AG04450 (cell line): Measurements from ENCODE around the gene SLC6A20. TPM values are rescaled to one million over a fixed set of nuclear protein-coding genes. Genes with fewer than 3 reads are reported as not detected.

Experiments used
- CTCF ChIA-PET: fragments of 300-600, 350-600 bp; formaldehyde crosslinking; extraction: SDS; loops from one replicate; lab custom pipeline; 2022; ENCODE audit warnings: antibody characterized with exemption, inconsistent platforms; lab: Charles Lee
- POLR2A ChIA-PET: fragments of 350-600 bp; formaldehyde crosslinking; extraction: SDS; loops from one replicate; lab custom pipeline; 2021; ENCODE audit warnings: antibody characterized with exemption, inconsistent platforms; lab: Yijun Ruan, JAX
- DNase-seq: peaks from one replicate; pipeline ENCODE4 v3.0.0-alpha.2; 2011; ENCODE audit warnings: low read depth, low spot score
- H3K27ac ChIP-seq: one replicate; pipeline ENCODE4 v1.5.1; 2012; ENCODE audit warnings: low read depth, low read length, control low read depth
- H3K27me3 ChIP-seq: one replicate; pipeline ENCODE4 v1.6.0; 2012; ENCODE audit warnings: low read length; ENCODE audit not compliant: control insufficient read depth, insufficient read depth
- H3K4me3 ChIP-seq: 2 replicates; pipeline ENCODE4 v1.5.1; 2011; ENCODE audit warnings: mild to moderate bottlenecking, low read depth, low read length, control low read depth
- H3K9me3 ChIP-seq: 2 replicates; pipeline ENCODE4 v1.5.1; 2012; ENCODE audit warnings: low read length; ENCODE audit not compliant: control insufficient read depth, insufficient read depth
- polyA plus RNA-seq: library from polyadenylated mRNA; depleted of rRNA; stranded (reverse); fragments of >200 nt; gene quantifications from 2 replicates; pipeline ENCODE4 v1.2.3, GENCODE V29; 2011
- TF ChIP-seq, protein P1 (sequence below): IDR thresholded peaks from 2 replicates; pipeline ENCODE4 v1.5.1; 2011; ENCODE audit warnings: low read depth, low read length, control low read depth, inconsistent platforms

SLC6A20 gene
- polyA plus RNA-seq, 1 experiment, result not detected

DNA sequence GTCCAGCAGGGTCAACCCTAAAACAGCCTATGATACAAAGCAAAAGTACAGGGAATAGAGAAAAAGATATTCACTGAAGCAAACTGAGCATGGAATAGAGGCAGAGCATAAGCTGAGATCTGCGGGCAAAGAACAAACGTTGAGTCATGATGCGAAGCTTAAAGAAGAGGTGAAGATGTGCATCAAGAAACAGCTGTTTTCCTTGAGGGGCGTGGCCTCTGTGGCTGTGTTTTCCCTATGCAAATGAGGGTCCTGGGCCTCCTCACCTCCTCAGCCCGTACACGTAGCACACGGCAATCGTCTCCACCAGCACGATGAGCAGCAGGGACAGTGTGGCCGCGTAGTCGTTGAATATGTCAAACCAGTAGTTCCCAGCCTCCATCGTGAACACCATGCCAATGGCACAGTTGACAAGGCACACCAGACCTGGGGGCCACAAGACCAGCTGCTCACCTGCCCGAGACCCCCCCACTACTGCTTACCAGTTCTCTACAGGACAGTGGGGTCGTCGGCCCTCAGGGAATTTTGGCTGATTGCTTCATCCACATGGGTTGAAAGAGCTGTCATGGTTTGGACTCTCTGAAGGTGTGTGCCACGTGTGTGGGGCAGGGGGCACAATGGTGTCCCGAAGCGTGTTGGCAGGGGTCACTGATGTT is 33.6 kb downstream of the SLC6A20 start:
- TF ChIP-seq, protein P1, sequence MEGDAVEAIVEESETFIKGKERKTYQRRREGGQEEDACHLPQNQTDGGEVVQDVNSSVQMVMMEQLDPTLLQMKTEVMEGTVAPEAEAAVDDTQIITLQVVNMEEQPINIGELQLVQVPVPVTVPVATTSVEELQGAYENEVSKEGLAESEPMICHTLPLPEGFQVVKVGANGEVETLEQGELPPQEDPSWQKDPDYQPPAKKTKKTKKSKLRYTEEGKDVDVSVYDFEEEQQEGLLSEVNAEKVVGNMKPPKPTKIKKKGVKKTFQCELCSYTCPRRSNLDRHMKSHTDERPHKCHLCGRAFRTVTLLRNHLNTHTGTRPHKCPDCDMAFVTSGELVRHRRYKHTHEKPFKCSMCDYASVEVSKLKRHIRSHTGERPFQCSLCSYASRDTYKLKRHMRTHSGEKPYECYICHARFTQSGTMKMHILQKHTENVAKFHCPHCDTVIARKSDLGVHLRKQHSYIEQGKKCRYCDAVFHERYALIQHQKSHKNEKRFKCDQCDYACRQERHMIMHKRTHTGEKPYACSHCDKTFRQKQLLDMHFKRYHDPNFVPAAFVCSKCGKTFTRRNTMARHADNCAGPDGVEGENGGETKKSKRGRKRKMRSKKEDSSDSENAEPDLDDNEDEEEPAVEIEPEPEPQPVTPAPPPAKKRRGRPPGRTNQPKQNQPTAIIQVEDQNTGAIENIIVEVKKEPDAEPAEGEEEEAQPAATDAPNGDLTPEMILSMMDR, result no peak
- Histone ChIP-seq H3K27ac (no peak overlapping the region), H3K27me3 (peaks cover 23% of the 10 kb centered on the region), H3K4me3 (no peak overlapping the region), H3K9me3 (no peaks in the 10 kb centered on the region)
- CTCF ChIA-PET, result interaction anchor here (1.0 to 5.8 kb wide), 4 partner anchors 9 to 317 kb away, joined by 3 to 60 read pairs (median 9); no protein-coding TSS in a partner anchor
- DNase-seq, result no peak
- POLR2A ChIA-PET, result no interaction called here

DNA sequence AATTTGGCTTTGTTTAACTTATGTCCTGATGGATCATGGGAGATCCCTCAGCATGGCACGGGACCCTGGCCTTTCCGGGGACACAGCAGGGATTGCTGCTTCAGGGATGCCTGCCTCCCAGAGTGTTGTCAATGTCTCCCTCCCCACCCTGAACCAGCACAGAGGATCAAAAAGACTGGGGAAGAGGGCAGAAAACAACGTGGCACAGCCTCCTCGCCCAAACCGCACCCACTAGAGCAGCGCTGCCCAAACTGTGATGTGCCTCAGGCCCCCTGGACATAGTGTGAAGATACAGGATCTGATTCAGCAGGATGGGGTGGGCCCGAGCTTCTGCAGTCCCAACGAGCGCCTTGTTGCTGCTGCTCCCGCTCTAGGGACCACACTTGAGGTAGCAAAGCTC is 34.5 kb downstream of the SLC6A20 start:
- Histone ChIP-seq H3K27ac (peak overlapping the region; percentile 11), H3K4me3 (no peak overlapping the region), H3K9me3 (no peaks in the 10 kb centered on the region), H3K27me3 (peaks cover 23% of the 10 kb centered on the region)
- CTCF ChIA-PET, result interaction anchor here (0.6 to 5.8 kb wide), 13 partner anchors 10 to 320 kb away, joined by 3 to 60 read pairs (median 4); no protein-coding TSS in a partner anchor
- DNase-seq, result no peak
- POLR2A ChIA-PET, result no interaction called here
- TF ChIP-seq, protein P1, result no peak

DNA sequence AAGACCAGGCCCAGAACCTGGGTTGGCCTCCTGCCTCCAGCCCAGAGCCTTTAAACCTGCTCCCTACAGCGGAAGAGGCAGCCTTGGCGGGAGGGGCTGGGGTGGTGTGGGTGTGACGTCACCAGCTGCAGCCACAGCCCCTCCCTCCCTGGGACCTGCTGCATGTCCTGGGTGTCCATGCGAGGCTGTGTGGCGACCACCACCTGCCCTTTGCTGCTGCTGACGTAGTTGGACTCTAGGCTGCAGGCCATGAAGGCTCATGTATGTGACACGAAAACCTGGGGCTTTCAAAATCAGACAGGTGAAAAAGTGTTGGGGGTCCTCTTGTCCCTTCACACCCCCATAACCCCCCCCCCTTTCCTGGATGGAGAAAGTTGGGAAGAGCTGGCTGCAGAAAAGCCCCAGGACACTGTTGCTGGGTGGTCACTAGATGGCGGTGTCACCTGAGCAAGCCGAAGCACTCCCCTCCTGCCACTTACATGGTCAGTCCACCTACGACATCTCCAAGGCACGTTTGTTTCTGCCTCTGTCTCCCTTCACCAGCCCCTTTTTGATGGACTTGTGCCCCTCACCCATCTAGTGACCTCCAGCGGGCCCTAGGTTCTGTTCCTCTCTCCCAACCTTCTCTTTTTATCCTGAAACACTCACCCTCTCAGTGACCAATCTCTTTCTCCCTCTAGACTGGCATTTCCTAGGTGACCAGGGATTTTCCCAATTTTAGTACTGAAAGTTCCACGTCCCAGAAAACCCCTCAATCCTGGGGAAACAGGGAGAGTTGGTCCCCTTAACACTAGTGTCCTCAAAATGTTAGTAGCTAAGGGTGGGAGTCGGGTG is 35.2 kb downstream of the SLC6A20 start:
- TF ChIP-seq, protein P1, result peak; percentile 89
- POLR2A ChIA-PET, result no interaction called here

DNA sequence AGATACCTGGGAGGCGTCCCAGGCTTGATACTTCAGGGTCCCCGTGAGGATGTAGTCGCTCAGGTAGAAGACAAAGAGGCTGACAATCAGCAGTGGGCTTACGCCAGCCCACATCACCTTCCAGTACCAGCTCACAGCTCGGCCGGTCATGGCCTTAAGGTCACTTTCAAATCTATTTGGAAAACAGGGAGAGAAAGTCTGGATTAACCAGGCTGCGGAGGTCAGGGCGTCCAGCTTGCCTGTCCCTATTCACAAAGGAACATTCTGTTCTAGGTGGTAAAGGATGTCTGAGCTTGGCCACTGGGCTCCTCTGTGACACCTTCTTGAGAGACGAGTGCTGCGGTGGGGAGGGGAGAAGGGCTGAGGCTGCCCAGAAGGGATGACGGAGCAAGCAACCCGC is 36.5 kb downstream of the SLC6A20 start:
- CTCF ChIA-PET, result interaction anchor here (0.7 to 5.8 kb wide), 8 partner anchors 9 to 319 kb away, joined by 3 to 60 read pairs (median 6); no protein-coding TSS in a partner anchor
- no peak for DNase-seq
- POLR2A ChIA-PET, result no interaction called here

More for the DNA sequence above, 35.2 kb downstream of the SLC6A20 start:
- CTCF ChIA-PET, result interaction anchor here (0.6 to 5.8 kb wide), 21 partner anchors 10 to 592 kb away, joined by 3 to 60 read pairs (median 4); no protein-coding TSS in a partner anchor
- peaks cover 18% of the 10 kb centered on the region for H3K27me3 ChIP-seq
- H3K27ac ChIP-seq, result no peak overlapping the region
- DNase-seq, result peak; percentile 55
- no peak overlapping the region for H3K4me3 ChIP-seq
- no peaks in the 10 kb centered on the region for H3K9me3 ChIP-seq

More for the DNA sequence above, 36.5 kb downstream of the SLC6A20 start:
- H3K27me3 ChIP-seq, result peaks cover 16% of the 10 kb centered on the region
- TF ChIP-seq, protein P1, result no peak
- H3K27ac ChIP-seq, result no peak overlapping the region
- no peaks in the 10 kb centered on the region for H3K9me3 ChIP-seq
- no peak overlapping the region for H3K4me3 ChIP-seq
